ENCODE results near the gene HOXD12.

DNA sequence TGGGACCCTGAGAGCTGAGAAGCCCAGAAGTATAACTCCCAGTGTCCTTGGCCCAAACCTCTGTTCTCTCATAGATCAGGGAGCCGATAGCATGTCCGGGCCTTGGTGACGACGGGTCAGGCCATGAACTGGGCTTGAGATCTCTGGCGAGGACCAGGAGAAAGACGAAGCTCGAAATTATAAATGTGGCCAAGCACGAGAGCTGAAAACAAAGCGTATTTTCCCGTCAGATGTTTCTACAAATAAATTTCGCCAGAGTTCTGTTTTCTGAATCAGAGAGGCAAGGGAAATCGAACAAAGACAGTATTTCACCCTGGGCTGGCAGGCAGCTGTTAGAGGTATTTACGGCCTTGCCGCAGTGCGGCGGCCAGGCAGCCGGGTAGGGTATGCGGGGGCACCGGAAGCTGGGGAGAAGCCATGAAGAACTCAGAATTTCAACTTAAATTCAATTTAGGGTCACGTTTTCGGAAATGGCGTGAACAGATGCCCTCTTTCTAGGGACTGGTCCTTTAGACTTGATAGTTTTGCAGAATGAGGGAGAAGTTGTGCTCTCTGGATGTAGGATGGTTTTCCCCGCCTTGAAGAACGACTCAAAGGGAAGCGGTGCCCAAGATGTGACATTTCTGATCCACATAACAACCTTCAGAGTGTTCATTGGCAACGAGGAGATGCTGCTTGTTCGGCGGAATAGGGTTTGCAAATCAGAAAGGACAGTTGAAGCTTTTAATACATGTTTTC lies 39.5 kb downstream of the HOXD12 start:
- TF ChIP-seq, protein P1, sequence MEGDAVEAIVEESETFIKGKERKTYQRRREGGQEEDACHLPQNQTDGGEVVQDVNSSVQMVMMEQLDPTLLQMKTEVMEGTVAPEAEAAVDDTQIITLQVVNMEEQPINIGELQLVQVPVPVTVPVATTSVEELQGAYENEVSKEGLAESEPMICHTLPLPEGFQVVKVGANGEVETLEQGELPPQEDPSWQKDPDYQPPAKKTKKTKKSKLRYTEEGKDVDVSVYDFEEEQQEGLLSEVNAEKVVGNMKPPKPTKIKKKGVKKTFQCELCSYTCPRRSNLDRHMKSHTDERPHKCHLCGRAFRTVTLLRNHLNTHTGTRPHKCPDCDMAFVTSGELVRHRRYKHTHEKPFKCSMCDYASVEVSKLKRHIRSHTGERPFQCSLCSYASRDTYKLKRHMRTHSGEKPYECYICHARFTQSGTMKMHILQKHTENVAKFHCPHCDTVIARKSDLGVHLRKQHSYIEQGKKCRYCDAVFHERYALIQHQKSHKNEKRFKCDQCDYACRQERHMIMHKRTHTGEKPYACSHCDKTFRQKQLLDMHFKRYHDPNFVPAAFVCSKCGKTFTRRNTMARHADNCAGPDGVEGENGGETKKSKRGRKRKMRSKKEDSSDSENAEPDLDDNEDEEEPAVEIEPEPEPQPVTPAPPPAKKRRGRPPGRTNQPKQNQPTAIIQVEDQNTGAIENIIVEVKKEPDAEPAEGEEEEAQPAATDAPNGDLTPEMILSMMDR (IDR thresholded peaks at IDR 0.05): no peak
- no peak for TF ChIP-seq EP300 (IDR thresholded peaks at IDR 0.05)

All from ovary (tissue), 3 donors.